Prostate gland (tissue), 2 donors: Measurements from ENCODE around the gene CSNK1E.

Experiments
- CTCF ChIP-seq, 4 experiments: fragments of 200-600 bp in 2 of 4; fragments of 450-650 bp in 2 of 4; sonication (generic) in 2 of 4; IDR thresholded peaks; 1 replicate in 3 of 4; 2 replicates in 1 of 4; pipeline ENCODE4 v1.5.1; 2016 to 2019; ENCODE audit warnings: antibody characterized with exemption in 4 of 4, mild to moderate bottlenecking in 2 of 4, moderate library complexity in 2 of 4
- POLR2A ChIP-seq: fragments of 450-650 bp; IDR thresholded peaks from one replicate; pipeline ENCODE4 v1.6.1; 2016; ENCODE audit warnings: antibody characterized with exemption, mild to moderate bottlenecking

- TF ChIP-seq CTCF (IDR thresholded peaks at IDR 0.05) (no peak), POLR2A (no peak)
Observed at GRCh38 chr22:38292694-38293093, 24.5 kb downstream of the CSNK1E start.
